ENCODE measurements around the gene ERH.

DNA sequence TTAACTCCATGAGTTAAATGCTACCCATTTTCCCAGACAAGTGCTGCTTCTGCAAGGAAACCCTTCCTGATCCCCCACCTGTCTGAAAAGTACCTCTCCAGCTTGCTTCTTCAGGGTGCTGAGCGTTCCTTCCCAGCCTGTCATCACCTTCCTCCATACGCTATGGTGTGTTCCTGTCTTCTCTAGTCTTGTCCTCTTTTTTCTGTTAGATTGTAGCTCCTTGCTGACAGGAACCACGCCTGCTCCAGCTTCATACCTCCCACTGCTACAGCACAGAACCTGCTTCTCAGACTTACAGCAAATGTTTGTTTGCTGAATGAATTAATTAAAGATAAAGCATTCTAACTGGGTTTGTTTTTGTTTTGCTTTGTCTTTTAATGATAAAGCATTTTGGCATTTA is 39.1 kb downstream of the ERH start:
- TF ChIP-seq, protein P1, sequence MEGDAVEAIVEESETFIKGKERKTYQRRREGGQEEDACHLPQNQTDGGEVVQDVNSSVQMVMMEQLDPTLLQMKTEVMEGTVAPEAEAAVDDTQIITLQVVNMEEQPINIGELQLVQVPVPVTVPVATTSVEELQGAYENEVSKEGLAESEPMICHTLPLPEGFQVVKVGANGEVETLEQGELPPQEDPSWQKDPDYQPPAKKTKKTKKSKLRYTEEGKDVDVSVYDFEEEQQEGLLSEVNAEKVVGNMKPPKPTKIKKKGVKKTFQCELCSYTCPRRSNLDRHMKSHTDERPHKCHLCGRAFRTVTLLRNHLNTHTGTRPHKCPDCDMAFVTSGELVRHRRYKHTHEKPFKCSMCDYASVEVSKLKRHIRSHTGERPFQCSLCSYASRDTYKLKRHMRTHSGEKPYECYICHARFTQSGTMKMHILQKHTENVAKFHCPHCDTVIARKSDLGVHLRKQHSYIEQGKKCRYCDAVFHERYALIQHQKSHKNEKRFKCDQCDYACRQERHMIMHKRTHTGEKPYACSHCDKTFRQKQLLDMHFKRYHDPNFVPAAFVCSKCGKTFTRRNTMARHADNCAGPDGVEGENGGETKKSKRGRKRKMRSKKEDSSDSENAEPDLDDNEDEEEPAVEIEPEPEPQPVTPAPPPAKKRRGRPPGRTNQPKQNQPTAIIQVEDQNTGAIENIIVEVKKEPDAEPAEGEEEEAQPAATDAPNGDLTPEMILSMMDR (IDR thresholded peaks at IDR 0.05): no peak
- no peak for TF ChIP-seq POLR2AphosphoS5 (IDR thresholded peaks at IDR 0.05)
